GM18858 (cell line): Measurements from ENCODE around the gene RTL5.
A peak's percentile ranks its signal among the peaks of the same experiment; 100 is the strongest.

Experiments used
- ATAC-seq: cut with Tn5 transposase; IDR thresholded peaks from one replicate; pipeline ENCODE4 v1.9.1; 2021; ENCODE audit not compliant: unreplicated experiment

RTL5 gene

DNA sequence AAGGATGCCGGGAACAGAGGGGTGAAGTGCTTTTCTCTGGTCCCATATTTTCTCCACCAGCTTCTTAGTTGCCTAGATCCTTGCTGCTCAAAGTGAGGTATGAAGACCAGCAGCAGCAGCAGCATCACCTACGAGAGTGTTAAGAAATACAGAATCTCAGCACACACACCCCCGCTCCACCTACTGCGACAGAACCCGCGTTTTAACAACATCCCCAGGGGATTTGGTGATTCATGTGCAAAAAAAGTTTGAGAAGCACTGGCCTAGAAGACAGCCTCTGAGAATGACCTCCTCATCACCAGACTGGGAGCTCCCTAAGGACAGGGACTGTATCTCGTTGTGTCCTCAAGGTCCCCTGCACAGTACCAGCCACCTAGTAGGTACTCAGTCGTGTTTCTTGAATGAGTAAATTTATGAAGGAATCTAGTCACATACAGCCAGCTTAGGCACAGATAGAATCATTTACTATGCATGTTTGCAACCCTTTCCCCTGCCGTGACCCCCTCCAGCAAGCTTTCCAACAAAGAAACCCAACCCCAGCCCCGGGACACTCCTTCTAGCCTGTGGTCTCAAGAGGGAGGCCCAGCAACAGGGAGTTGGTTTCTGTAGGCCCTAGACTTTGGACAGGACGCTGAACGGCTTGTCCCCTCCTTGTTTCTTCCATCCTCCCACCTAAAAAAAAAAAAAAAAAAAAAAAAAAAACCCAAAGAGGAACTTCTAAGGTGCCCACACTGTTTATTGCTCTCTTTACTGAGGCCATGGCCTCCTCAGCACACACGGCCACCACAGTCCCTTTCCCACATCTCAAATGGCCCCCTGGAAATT, 21.5 kb downstream of the RTL5 start:
- no peak for ATAC-seq

DNA sequence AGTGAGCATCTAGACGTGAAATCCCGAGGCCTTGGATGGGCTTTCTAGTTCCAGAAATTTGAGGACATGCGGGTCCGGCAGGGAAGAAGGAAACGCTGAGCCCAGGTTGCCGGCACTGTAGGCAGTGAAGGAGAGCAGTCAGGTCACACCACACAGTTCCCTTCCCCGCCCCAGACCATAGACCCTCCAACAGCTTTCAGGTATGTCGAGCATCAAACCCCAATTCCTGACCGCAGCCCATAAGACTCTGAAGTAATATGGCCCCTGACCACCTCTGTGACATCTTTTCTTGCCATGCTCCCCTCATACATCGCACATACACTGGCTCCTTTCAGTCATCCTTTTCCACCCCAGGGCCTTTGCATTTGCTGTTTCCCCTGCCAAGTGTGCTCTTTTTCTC, 23.0 kb downstream of the RTL5 start:
- no peak for ATAC-seq

DNA sequence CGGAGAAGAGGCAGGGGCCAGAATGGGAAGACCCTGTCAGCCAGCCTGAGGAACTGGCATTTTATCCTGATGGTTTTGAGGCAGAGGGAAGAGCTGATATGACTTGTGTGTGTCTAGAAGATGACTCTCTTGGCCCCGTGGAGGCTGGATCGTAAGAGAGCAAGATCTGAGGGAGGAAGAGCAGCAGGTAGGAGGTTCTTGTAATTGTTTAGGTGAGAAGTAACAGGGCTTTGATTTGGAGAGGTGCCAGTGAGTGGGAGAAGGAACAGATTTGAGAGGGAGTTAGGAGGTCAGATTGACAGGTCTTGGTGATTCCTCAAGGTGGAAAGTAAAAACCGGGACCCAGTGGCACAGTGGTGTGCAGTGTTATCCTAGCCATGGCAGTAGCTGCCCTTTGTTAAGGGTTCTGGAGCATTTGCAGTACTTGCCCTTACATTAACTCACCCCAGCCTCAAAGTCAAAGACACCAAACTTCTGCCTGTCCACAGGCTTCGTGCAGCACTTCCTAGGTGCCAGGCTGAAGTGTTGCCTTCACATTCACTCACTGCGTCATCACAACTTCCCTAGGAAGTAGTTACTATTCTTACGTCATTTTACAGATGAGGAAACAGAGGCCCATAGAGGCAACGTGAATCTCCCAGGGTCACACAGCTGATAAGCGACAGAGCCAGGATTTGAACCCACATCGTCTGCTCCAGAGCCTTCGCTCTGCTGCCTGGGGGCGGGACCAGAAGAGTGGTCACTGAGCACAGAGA, 23.7 kb downstream of the RTL5 start:
- no peak for ATAC-seq

DNA sequence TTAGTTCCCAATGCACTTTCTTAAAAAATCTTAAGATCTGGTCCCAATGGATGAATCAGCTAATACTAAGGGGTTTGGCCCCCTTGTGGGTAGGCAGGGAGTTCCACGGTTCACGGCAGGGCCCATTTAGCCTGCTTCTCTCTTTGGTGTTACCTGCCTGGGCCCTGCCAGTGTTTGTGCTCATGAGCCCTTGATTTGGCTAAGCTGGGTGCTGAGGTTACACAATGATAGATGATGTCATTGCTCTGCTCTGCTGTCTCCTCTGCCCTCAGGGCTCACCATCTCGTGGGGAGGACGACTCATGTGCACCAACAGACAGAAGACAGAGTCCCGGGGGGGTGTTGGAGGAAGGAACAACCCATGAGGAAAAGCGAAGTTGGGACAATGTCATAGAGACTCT, 24.4 kb downstream of the RTL5 start:
- ATAC-seq, result no peak

DNA sequence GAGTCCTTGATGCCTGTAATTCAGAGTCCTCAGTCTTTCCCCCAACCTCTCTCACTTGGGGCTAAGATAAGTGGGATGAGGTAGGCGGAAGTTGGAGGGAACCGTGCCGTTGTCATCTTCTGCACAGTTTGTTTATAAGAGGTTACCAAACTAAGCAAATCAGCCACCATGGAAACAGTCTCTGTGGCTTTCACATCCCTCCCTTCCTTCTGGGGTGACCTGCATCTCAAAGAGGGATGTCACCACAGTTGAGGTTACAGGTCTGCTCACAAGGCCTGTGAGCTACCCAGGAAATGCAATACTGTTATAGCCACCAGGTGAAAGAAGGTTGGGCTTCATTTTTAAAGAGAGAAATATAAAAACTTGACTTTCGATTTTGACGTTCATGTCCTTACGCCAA, 26.3 kb downstream of the RTL5 start:
- peak; percentile 33 for ATAC-seq

DNA sequence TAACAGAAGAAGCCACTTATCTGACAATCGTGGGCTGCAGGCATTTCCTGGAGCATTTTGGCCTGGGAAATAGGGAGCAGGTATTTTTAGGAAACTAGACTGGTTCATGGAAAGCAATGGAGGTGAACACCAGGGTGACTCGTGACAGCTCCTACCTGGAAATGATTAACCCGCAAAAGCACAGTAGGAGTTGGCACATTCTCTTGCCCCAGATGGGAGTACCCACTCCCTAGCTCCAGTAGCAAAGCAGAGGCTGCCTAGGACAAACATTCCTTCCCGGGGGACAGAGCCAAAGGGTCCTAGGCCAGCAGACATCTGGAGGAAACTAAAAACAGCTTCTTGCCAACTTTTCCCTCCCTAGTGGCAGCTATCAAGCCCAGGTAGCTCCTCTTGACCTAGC, 29.0 kb downstream of the RTL5 start:
- ATAC-seq, result no peak

DNA sequence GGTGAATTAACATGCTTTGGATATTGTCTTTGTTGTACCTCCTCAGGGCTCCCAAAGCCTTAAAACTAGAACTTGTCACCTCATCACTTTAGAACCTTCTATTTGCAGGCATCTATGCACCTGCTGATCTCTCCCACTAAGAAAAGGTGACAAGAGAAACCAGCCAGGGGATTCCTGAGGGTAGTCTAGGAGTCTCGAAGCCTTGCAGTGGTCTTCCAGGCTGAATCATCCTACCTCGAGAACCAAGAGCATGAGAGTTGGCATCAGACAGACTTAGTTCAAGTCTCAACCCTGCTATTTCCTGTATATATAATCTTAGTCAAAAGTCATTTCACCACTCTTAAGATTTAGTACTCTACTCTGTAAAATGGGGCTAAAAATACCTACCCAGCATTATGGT, 29.6 kb downstream of the RTL5 start:
- ATAC-seq, result no peak

DNA sequence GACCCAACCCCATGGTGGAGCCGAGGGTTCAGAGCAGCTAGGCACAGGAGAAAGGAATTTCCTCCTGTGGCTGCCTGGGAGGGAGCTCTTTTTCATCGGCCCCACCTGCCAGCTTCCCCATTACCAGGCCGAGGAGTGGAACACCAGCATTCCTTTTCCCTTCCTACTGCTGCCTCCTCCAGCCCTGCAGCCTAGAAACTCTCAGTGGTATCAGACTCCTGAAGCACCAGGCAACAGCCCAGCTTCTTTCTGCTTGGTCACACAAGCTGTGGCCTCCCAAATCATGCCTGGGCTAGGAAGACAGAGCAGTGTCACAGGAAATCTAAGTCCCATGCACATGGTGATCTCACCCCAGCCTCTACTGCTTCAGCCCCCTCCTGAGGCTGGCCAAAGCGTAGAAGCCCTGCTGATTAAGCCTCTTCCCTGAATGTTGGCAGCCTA, 30.1 kb downstream of the RTL5 start:
- no peak for ATAC-seq

DNA sequence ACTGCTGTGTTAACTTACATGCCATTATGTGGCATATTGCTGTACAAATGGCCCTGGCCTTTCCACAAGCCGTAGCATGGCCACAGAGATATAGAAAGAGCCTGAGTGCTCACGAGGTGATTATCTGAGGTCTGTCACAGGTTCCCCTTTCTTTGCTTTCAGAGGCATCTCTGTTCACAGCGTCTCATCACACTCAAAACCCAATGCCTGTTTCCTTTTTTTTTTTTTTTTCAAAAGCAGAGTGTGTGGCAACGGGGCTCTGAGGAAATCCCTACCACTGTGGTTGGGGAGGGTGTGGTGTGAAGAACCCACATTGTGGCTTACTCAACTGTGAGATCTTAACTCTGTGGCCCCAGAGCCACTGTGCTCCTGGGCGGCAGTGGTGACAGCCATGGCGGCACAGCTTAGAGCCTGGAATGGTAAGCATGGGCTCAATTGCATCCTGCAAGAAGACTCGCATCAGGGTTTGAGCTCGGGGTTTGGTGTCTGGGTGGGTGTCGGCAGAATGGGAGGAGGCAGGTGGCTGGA, 30.8 kb downstream of the RTL5 start:
- ATAC-seq, result peak; percentile 76

DNA sequence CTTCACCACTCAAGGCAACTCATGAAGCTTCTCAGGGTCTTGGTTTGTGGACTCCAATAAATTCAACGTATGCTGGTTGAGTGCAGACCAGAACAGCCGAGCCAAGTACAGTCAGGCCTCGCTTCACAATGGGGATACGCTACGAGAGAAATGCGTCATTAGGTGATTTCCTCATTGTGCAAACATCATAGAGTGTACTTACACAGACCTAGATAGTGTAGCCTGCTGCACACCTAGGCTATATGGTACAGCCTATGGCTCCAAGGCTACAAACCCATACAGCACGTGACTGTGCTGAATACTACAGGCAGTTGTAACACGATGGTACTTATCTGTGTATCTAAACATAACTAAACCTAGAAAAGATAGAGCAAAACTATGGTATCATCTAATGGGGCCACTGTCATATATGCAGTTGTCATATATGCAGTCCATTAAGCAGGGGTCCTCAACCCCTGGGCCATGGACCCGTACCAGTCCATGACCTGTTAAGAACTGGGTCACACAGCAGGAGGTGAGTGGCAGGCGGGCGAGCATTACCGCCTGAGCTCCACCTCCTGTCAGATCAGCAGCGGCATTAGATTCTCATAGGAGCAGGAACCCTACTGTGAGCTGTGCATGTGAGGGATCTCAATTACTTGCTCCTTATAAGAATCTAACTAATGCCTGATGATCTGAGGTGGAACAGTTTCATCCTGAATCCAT, 31.5 kb downstream of the RTL5 start:
- ATAC-seq, result no peak

DNA sequence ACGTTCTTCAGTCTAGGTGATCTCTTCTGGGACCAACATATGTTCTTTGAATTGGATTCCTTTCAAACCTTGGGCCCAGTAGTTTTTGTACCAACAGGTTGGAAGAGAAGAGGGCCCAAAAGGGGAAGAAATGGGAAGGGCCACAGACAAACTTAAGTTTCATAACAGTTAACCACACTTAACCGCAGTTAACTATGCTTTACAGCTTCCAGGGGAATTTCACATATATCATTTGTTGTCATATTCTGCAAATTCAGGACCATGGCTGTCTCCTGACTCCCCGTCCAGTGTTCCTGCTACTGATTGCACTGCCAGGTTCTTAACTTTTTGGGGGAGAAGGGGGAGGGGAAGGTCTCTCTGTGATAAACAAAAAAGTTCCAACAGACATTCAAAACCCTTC, 34.6 kb downstream of the RTL5 start:
- ATAC-seq, result no peak

DNA sequence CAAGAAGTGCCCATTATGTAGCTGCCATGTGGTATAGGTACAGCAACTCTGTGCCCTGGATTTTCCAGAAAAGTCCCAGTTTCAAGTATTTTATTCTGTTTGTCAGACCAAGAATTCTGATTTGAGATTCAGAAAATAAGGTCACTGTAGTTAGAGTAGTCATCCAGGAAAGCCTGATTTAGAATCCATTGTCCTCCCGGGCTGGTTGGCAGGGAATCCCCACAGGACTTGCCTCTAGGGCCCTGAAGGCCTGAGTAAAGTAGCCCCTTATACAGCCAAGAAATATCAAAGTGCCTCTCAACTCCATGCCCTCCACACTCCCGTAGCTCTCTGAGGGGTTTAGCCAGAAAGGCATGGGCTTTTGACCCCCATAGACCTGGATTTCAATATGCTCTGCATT, 36.3 kb downstream of the RTL5 start:
- ATAC-seq, result no peak

DNA sequence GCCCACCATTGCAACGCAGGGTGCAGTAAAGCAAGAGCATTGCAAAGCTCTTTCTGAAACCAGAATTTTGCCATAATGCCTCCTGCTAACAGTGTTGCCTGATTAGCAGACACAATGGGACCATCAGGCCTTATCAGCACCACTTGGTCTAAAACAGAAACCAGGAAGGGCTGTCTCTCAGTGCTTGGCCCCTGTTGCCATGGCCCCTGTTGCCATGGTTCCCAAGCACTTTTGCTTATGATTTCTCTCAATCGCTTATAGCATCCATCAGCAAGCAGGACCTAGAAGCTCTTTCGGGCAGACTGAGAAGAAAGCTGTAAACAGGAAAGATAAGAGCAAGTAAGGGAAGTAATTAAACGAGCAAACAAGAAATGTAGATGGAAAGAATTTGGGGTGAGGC, 36.8 kb downstream of the RTL5 start:
- ATAC-seq, result peak; percentile 86

DNA sequence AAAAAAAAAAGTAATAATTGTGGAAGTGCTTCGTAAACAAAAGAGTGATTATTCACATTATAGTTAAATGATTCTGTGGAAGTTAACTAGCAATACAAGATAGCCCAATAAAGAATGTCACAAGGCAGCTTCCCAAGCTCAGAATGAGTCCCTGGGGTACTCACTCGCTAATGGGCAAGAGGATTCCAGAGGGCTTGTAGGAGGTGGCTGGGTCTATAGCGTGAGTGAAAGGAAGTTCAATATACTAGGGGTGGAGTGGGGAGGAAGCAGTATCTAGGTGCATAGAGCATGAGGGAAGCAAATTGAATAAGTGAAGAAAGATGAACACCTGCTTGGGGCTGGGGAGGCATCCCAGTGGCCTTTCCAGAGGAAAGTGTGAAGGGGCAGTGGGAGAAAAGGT, 42.5 kb downstream of the RTL5 start:
- ATAC-seq, result no peak

DNA sequence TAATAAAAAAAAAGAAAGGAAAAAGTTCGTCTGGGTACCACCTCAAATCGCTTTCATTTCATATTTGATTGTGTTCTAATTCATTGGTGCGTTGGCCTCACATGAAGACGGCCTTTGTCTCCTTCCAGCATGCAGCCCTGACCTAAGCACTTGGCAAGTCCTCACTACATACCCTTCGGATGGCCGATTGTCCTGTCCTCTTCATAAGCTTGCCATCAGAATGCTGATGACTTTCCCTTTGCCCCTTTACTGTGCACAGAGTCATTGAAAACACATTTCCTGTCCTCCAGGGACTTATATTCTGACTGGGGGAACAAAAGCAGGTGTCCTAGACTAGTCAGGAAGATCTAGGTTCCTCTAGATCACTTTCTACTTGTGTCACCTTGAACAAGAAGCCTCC, 43.0 kb downstream of the RTL5 start:
- no peak for ATAC-seq

DNA sequence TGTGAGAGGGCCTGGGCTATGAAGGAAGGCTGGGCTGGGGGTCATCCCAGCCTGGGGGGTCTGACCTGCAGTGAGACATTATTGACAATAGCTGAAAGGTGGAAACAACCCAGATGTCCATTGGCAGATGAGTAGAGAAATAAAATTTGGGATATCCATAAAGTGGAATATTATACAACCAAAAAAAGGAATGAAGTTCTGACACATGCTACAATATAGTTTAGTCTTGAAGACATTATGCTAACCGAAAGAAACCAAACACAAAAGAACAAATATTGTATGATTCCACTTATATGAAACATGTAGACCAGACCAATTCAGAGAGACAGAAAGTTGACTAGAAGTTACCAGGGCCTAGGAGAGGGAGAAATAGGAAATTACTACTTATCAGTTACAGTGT, 44.7 kb downstream of the RTL5 start:
- no peak for ATAC-seq

DNA sequence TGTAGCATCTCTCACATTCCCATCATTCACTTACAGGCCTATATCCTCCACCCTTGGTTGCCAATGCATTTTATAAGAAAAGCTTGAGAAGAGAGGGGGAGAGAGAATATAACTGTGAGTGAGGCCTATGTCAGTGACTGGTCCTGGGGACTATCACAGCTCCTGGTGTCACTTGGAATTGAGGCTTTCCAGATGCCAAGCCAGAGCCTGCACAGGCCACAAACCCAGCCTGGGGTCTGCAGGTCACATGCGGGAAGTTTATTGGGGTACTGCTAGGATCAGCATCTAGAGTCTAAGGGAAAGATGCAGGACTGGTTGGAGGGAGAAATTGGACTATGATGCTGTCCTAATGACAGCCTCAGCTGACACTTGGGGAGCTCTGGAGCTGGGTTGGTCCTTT, 47.6 kb downstream of the RTL5 start:
- no peak for ATAC-seq

DNA sequence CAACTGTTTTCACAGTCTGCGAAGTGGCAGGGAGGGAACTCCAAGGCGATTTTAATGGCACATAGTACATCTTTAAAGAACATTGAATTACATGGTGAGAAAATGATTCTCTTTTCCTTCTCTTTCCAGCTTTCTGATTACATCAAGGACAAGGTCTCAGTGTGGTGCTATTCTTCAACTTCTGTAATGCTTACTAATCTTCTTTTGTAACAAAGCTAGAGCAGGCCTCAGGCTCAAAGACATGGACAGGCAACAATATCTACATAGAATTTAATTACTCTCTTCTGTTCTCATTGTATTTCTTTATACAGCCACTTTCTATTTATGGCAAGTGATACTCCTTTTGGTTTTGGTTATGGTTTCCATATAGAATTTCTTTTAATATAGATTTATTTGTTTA, 48.4 kb downstream of the RTL5 start:
- no peak for ATAC-seq

DNA sequence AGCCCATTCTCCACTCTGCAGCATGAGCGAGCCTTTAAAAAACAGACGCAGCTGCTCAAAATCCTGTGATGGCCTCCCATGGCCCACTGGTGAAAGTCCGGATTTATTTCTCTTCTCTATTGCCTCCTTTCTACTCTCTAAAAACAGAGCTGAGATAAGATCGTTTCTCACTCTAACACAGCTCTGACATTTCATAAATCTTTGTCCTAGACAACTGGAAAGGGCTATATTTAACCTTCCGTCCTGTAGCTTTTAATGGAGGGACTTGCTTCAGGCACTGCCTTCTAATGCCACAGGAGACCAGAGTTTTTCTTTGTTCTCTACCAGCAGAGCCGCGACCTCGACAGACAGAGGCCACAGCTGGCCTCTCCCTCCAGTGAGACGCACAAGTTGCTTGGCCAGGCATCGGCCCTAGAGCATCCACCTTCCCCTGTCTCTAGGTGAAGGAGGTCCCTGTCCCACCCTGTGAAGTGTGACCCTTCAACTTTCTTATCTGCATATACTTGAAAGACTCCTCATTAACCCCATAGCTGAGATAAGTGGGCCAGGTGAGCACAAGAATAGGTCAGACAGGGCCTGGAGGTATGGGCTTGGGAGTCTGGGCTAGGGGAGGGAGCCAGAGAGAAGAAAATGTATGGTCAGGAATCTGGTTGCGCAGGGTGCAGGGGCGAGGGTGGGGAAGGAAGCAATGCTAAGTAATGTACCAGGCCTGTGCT, 50.0 kb downstream of the RTL5 start:
- no peak for ATAC-seq

DNA sequence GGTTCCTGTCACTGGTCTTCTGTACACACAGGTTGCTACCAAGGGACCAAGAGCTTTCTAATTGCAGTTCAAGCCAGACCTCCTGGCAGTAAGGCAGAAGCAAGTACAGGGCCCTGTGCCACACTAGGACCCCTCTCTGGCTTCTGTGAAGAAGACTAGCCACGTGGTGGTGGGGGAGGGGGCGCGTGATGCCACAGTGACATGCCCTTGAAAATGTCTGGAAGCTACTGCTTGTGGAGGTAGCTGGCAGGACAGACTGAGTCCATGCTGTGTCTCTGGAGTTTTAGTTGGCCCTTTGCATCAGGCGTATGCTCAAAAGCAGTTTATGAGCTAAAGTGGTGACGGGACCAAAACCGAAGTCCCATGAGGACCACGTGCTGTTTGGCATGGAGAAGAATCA, 50.9 kb downstream of the RTL5 start:
- no peak for ATAC-seq

DNA sequence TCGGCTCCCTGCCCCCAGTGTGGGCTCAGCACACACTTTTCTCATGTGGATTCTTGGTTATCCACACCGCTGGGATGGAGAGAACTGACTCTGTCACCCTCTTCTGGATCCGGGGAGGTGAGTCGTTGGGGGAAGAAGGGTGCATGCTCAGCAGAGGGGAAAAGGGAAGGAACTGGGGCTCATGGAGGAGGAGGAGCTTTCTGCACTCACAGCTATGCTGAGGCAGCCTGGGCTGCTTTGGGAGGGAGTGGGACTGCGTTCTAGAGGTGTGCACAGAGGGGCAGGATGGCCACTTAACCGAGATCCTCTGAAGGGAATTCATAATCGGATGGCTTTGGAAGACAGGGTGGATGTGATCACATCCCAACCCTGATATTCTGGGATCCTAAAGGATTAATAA, 51.6 kb downstream of the RTL5 start:
- ATAC-seq, result no peak
